ENCODE results near the gene OR4K15.
"Not testable (repeated sequence)": the region's sequence is repeated elsewhere in the genome, so short reads cannot be mapped to it uniquely, and the experiment has no call there.

OR4K15 gene, protein sequence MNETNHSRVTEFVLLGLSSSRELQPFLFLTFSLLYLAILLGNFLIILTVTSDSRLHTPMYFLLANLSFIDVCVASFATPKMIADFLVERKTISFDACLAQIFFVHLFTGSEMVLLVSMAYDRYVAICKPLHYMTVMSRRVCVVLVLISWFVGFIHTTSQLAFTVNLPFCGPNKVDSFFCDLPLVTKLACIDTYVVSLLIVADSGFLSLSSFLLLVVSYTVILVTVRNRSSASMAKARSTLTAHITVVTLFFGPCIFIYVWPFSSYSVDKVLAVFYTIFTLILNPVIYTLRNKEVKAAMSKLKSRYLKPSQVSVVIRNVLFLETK

GRCh38 chr14:19975291-19975690 lies at the start of gene OR4K15:
Gene OR4K15, plus strand, starts transcription at chr14:19975591. Its CDS starts 0 bp downstream, at chr14:19975591.
- FAIRE-seq = no peak

DNA sequence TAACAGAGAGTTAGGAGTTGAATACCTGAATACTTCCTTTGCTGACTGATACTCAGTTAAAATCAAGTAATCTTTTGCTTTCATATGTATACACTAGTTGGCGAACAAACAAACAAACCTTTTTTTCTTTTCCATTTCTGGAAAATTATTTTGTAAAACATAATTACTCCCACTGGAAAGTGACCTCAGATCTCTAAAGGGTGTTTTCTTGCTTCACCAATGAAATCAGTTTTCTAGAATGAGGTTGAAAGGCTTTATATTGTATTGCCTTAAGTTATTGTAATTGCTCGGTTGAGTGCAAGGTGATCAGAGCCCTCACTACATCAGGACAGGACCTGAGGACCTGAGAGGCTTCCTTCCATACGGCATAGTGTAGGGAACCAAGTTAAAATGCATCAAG lies 44.8 kb upstream of the OR4K15 start, which contains the start of gene OR4K1:
Gene OR4K1 (plus strand): TSS at position 301 of the 400 bp plus-strand sequence. CDS start 4,750 bp downstream, outside the sequence.
- FAIRE-seq = no peak

GRCh38 chr14:19941668-19942067 lies 33.7 kb upstream of the OR4K15 start:
- no peak for FAIRE-seq

- peak; percentile 48 for FAIRE-seq
Measured at GRCh38 chr14:19947413-19948090, 27.8 kb upstream of the OR4K15 start.

GRCh38 chr14:19949218-19949617 lies 26.2 kb upstream of the OR4K15 start:
- FAIRE-seq = no peak

GRCh38 chr14:19969735-19970134 lies 5.7 kb upstream of the OR4K15 start:
- FAIRE-seq = not testable (repeated sequence)

GRCh38 chr14:19974844-19975243 lies 547 bp upstream of the OR4K15 start:
- no peak for FAIRE-seq

DNA sequence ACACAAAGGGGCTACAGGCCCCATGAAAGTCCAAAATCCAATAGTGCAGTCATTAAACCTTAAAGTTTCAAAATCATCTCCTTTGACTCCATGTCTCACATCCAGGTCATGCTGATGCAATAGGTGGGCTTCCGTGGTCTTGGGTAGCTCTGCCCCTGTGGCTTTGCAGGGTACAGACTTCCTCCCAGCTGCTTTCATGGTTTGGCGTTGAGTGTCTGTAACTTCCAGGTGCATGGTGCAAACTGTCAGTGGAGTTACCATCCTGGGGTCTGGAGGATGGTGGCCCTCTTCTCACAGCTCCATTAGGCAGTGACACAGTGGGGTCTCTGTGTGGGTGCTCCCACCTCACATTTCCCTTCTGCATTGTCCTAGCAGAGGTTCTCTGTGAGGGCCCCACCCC lies 18.0 kb downstream of the OR4K15 start:
- FAIRE-seq = no peak

DNA sequence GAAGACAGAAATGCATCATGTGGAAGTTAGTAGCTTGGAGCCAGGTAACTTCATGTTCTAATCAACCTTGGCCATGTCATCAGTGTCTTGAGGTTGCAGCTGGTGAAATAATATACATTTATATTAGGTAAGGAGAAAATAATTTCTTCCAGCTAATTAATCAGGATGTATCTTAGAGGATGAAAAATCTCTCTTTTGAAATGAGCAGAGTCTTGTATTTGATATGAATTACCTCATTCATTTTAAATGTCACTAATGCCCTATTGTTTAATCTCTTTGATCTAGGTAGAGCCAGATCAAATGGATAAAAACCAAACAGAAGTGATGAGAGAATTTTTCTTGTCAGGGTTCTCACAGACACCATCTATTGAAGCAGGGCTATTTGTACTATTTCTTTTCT lies 26.5 kb downstream of the OR4K15 start, which contains the start of gene OR4Q2:
Gene OR4Q2 (plus strand): TSS at position 301 of the 400 bp plus-strand sequence.
- FAIRE-seq = no peak

GRCh38 chr14:20002319-20002718 lies 26.9 kb downstream of the OR4K15 start:
- no peak for FAIRE-seq

DNA sequence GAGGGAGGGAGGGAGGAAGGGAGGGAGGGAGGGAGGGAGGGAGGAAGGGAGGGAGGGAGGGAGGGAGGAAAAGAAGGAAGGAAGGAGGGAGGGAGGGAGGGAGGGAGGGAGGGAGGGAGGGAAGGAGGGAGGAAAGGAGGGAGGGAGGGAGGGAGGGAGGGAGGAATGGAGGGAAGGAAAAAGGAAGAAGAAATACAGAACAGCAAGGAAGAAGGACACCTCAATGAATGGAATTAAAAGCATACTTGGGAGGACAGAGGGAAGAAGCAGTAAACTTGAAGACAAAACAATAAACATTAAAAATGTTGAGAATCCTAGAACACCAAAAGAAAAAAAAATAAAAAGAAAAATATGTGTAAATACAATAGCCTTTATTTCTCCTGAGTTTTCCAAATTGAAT lies 32.8 kb downstream of the OR4K15 start:
- no peak for FAIRE-seq

DNA sequence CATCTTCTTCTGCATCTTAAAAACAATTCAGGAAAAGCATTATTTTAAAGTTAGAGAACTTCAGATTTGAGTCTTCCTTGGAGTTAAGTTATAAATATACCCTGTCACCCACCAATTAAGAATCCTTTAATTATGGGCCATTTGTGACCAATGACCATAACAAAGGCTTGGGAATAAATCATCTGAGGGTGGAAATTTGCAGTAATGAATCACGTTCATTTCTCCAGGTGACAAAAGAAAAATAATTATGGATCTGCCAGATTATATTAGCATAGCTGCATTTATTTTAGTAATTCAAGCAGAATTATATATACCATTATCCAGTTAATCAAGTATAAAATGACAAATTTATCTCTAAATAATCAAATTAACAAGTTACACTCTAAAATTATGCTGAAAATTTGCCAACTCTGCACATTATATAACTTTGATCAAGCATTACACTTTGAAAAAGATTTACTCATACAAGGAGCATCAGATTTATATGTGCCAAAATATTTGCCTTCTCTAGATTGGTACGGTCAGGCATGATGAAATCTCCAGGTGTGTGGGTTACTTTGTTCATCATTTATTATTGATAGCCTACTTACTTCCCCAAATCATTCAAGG lies 44.0 kb downstream of the OR4K15 start, which contains the start of gene OR4K14:
Gene OR4K14 (minus strand): TSS at position 51 of the 609 bp plus-strand sequence. CDS start 4,114 bp downstream, outside the sequence.
- no peak for FAIRE-seq
